Stomach smooth muscle (tissue), 2 donors: ENCODE measurements around the gene NBPF8.
A peak's percentile ranks its signal among the peaks of the same experiment; 100 is the strongest.
"Not testable (repeated sequence)": the region's sequence is repeated elsewhere in the genome, so short reads cannot be mapped to it uniquely, and the experiment has no call there.

ENCODE experiments used
- H3K27ac ChIP-seq: one replicate; pipeline ENCODE4 v1.7.0; 2013; ENCODE audit warnings: mild to moderate bottlenecking, low read length, inconsistent platforms
- H3K27me3 ChIP-seq, 2 donors: one replicate each; pipeline ENCODE4 v1.7.0; 2013; ENCODE audit warnings: low read length in 2 of 2; ENCODE audit not compliant: insufficient read depth in 2 of 2, control insufficient read depth in 1 of 2
- H3K36me3 ChIP-seq, 2 donors: one replicate each; pipeline ENCODE4 v1.7.0; 2013; ENCODE audit warnings: low read length in 2 of 2; ENCODE audit not compliant: control insufficient read depth in 2 of 2, insufficient read depth in 2 of 2
- H3K4me1 ChIP-seq: one replicate; pipeline ENCODE4 v1.7.0; 2013; ENCODE audit warnings: low read length; ENCODE audit not compliant: control insufficient read depth, insufficient read depth
- H3K4me3 ChIP-seq, 2 donors: one replicate each; pipeline ENCODE4 v1.7.0; 2013; ENCODE audit warnings: low read length in 2 of 2
- H3K9ac ChIP-seq, 2 donors: one replicate each; pipeline ENCODE4 v1.7.0; 2013; ENCODE audit warnings: low read length in 2 of 2, mild to moderate bottlenecking in 1 of 2
- H3K9me3 ChIP-seq, 2 donors: one replicate each; pipeline ENCODE4 v1.7.0; 2013; ENCODE audit warnings: low read length in 2 of 2; ENCODE audit not compliant: control insufficient read depth in 2 of 2
- donor health status: healthy.
- donor health status: Pancreatic carcinoma.

Gene NBPF8

GRCh38 chr1:120414911-120415480 lies at the start of gene NBPF8:
Gene NBPF8 (plus strand): TSS chr1:120415035. CDS start chr1:120436523, 21,488 bp downstream.
- H3K27me3 ChIP-seq, H3K4me1 ChIP-seq, H3K9me3 ChIP-seq, H3K36me3 ChIP-seq, H3K27ac ChIP-seq: not testable (repeated sequence)
- peak within 1 kb of the TSS; percentile 60 to 70 for H3K4me3 ChIP-seq
- peak within 1 kb of the TSS in 1 of 2 donors; percentile 51 for H3K9ac ChIP-seq

GRCh38 chr1:120367709-120368108 lies 47.1 kb upstream of the NBPF8 start:
- not testable (repeated sequence) for H3K27ac ChIP-seq, H3K27me3 ChIP-seq, H3K9ac ChIP-seq, H3K4me3 ChIP-seq, H3K36me3 ChIP-seq, H3K9me3 ChIP-seq, H3K4me1 ChIP-seq

- not testable (repeated sequence) for H3K27me3 ChIP-seq, H3K9ac ChIP-seq, H3K4me3 ChIP-seq, H3K4me1 ChIP-seq, H3K9me3 ChIP-seq, H3K27ac ChIP-seq, H3K36me3 ChIP-seq
These were observed 28.2 kb upstream of the NBPF8 start for GRCh38 chr1:120386651-120387050.

GRCh38 chr1:120388597-120389126 lies 26.2 kb upstream of the NBPF8 start:
- not testable (repeated sequence) for H3K9ac ChIP-seq, H3K4me3 ChIP-seq, H3K9me3 ChIP-seq, H3K4me1 ChIP-seq, H3K27ac ChIP-seq, H3K36me3 ChIP-seq, H3K27me3 ChIP-seq

GRCh38 chr1:120391365-120391764 lies 23.5 kb upstream of the NBPF8 start:
- not testable (repeated sequence) for H3K27me3 ChIP-seq, H3K36me3 ChIP-seq, H3K4me1 ChIP-seq, H3K27ac ChIP-seq, H3K9me3 ChIP-seq, H3K4me3 ChIP-seq, H3K9ac ChIP-seq

- H3K4me1 ChIP-seq, H3K4me3 ChIP-seq, H3K36me3 ChIP-seq, H3K27me3 ChIP-seq, H3K9me3 ChIP-seq, H3K27ac ChIP-seq, H3K9ac ChIP-seq: not testable (repeated sequence)
These were observed 21.3 kb upstream of the NBPF8 start for GRCh38 chr1:120393316-120394232.

GRCh38 chr1:120405348-120405747 lies 9.5 kb upstream of the NBPF8 start:
- not testable (repeated sequence) for H3K4me3 ChIP-seq, H3K27ac ChIP-seq, H3K9me3 ChIP-seq, H3K9ac ChIP-seq, H3K27me3 ChIP-seq, H3K4me1 ChIP-seq, H3K36me3 ChIP-seq

GRCh38 chr1:120414451-120414850 lies 384 bp upstream of the NBPF8 start:
- H3K9me3 ChIP-seq, H3K36me3 ChIP-seq, H3K9ac ChIP-seq, H3K27ac ChIP-seq, H3K27me3 ChIP-seq, H3K4me1 ChIP-seq: not testable (repeated sequence)
- H3K4me3 ChIP-seq = peak overlapping the region in 1 of 2 donors; percentile 40

GRCh38 chr1:120415492-120415961 lies 692 bp downstream of the NBPF8 start:
- Histone ChIP-seq H3K9ac (peak overlapping the region in 1 of 2 donors; percentile 51), H3K4me3 (peak overlapping the region; percentile 60 to 70)
- H3K27me3 ChIP-seq, H3K4me1 ChIP-seq, H3K9me3 ChIP-seq, H3K27ac ChIP-seq, H3K36me3 ChIP-seq: not testable (repeated sequence)

- not testable (repeated sequence) for H3K4me3 ChIP-seq, H3K36me3 ChIP-seq, H3K9ac ChIP-seq, H3K9me3 ChIP-seq, H3K4me1 ChIP-seq, H3K27me3 ChIP-seq, H3K27ac ChIP-seq
These were observed 10.2 kb downstream of the NBPF8 start for GRCh38 chr1:120425063-120425462.

- H3K27ac ChIP-seq, H3K9ac ChIP-seq, H3K4me3 ChIP-seq, H3K4me1 ChIP-seq, H3K27me3 ChIP-seq, H3K9me3 ChIP-seq, H3K36me3 ChIP-seq: not testable (repeated sequence)
These were observed 16.8 kb downstream of the NBPF8 start for GRCh38 chr1:120431626-120432025.
